DOHH2 (cell line): ENCODE data around the gene TLNRD1.

Experiments
- H3F3A ChIP-seq: fragments of 200-600 bp; sonication (generic), shearing (Covaris generic); 2 replicates; pipeline ENCODE4 v1.6.0; 2016; ENCODE audit warnings: antibody characterized with exemption, mild to moderate bottlenecking; ENCODE audit not compliant: control insufficient read depth, insufficient read depth
- H3K27ac ChIP-seq: fragments of 200-600 bp; sonication (generic); 2 replicates; pipeline ENCODE4 v1.5.1; 2014; ENCODE audit warnings: low read depth, mild to moderate bottlenecking, low read length, moderate library complexity
- H3K27me3 ChIP-seq: fragments of 200-600 bp; sonication (generic); 2 replicates; pipeline ENCODE4 v1.6.1; 2014; ENCODE audit warnings: mild to moderate bottlenecking, low read length, mixed read lengths; ENCODE audit not compliant: control insufficient read depth
- H3K36me3 ChIP-seq: fragments of 200-600 bp; sonication (generic); 2 replicates; pipeline ENCODE4 v1.6.1; 2014; ENCODE audit warnings: mild to moderate bottlenecking, low read length, moderate library complexity, mixed read lengths; ENCODE audit not compliant: control insufficient read depth
- H3K4me1 ChIP-seq: fragments of 200-600 bp; sonication (generic); 2 replicates; pipeline ENCODE4 v1.6.1; 2014; ENCODE audit warnings: mild to moderate bottlenecking, low read length, mixed read lengths; ENCODE audit not compliant: control insufficient read depth
- H3K4me2 ChIP-seq: fragments of 200-600 bp; sonication (generic); 2 replicates; pipeline ENCODE4 v1.6.0; 2014; ENCODE audit warnings: mild to moderate bottlenecking, low read length, moderate library complexity
- H3K4me3 ChIP-seq: fragments of 200-600 bp; sonication (generic); 2 replicates; pipeline ENCODE4 v1.5.1; 2014; ENCODE audit warnings: mild to moderate bottlenecking, low read length, mixed read lengths
- H3K79me2 ChIP-seq: fragments of 200-600 bp; sonication (generic); 2 replicates; pipeline ENCODE4 v1.6.1; 2014; ENCODE audit warnings: mild to moderate bottlenecking, low read length, mixed read lengths; ENCODE audit not compliant: control insufficient read depth
- H3K9me2 ChIP-seq: fragments of 200-600 bp; sonication (generic); replicated peaks from 2 replicates; pipeline ENCODE4 v1.6.1; 2014; ENCODE audit warnings: mild to moderate bottlenecking, low read length, mixed read lengths; ENCODE audit not compliant: control insufficient read depth
- H3K9me3 ChIP-seq: fragments of 200-600 bp; sonication (generic); 2 replicates; pipeline ENCODE4 v1.6.1; 2014; ENCODE audit warnings: antibody characterized with exemption, low read length, mixed read lengths; ENCODE audit not compliant: control insufficient read depth, insufficient read depth
- H4K20me1 ChIP-seq: fragments of 200-600 bp; sonication (generic); 2 replicates; pipeline ENCODE4 v1.6.0; 2014; ENCODE audit warnings: low read depth, mild to moderate bottlenecking, antibody characterized with exemption, low read length, moderate library complexity; ENCODE audit not compliant: control insufficient read depth, insufficient read depth
- CTCF ChIP-seq: fragments of 200-600 bp; sonication (generic); IDR thresholded peaks from one replicate; pipeline ENCODE4 v1.5.1; 2014; ENCODE audit warnings: antibody characterized with exemption, mild to moderate bottlenecking, low read depth, low read length; ENCODE audit not compliant: poor library complexity, severe bottlenecking
- EZH2phosphoT487 ChIP-seq: fragments of 200-600 bp; sonication (generic); IDR thresholded peaks from 2 replicates; pipeline ENCODE4 v1.6.1; 2017; ENCODE audit warnings: borderline replicate concordance, mild to moderate bottlenecking, antibody characterized with exemption, low read length, moderate library complexity, mixed read lengths

Gene TLNRD1

DNA sequence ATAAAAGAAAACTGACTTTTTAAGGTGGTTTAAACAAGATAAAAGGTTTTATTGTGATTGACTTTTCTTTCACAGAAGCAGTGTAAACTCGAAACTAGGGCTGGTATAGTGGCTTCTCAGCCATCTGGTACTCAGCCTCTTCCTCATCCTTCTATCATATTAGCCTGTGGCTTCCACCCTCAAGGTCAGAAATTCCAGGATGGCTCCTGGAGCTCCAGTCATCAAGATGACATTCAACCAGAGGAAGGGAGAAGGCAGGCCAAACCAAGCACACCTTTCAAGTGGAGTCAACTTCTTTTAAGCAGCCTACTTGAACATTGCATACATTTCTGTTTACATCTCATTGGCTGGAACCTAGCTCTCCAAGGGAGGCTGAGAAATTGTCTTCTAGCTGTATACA, 9.8 kb upstream of the TLNRD1 start:
- no peak for TF ChIP-seq CTCF
- TF ChIP-seq EZH2phosphoT487: no peak
- Histone ChIP-seq H3K4me3 (no peak overlapping the region), H3K4me2 (no peak overlapping the region), H3K9me2 (no peaks in the 10 kb centered on the region), H3K36me3 (peaks cover 18% of the 10 kb centered on the region), H3K27ac (no peak overlapping the region), H3K27me3 (no peaks in the 10 kb centered on the region), H3F3A (no peaks in the 10 kb centered on the region), H3K79me2 (peaks cover 36% of the 10 kb centered on the region), H3K9me3 (no peaks in the 10 kb centered on the region), H4K20me1 (peaks cover 4% of the 10 kb centered on the region; the same call in 1 of the 2 replicates), H3K4me1 (peaks cover 41% of the 10 kb centered on the region)

DNA sequence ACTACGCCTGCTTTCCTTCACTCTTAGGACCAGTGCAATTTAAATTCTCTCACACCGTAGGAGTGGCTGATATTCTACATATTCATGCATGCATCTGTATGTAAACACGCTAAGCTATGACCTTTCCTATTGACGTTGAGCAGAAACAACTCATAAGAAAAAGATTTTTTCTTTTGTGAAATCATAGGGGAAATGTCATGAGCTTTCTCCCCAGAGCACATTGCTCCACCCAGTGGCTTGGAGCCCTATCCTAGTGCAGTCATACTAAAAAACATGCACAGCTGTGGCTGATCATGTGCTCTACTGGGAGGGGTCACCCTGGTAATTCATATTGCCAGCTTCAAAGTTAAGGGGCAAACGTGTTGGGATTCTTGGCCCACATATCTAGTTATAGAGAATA, 9.3 kb upstream of the TLNRD1 start:
- H3K79me2 ChIP-seq: peaks cover 32% of the 10 kb centered on the region
- no peaks in the 10 kb centered on the region for H3K27me3 ChIP-seq
- no peaks in the 10 kb centered on the region for H3K9me2 ChIP-seq
- no peaks in the 10 kb centered on the region for H3F3A ChIP-seq
- H3K27ac ChIP-seq: no peak overlapping the region
- peaks cover 2% of the 10 kb centered on the region; the same call in 1 of the 2 replicates for H3K9me3 ChIP-seq
- H3K4me1 ChIP-seq: peaks cover 41% of the 10 kb centered on the region
- H3K36me3 ChIP-seq: peaks cover 16% of the 10 kb centered on the region
- H4K20me1 ChIP-seq: peaks cover 4% of the 10 kb centered on the region; the same call in 1 of the 2 replicates
- H3K4me2 ChIP-seq: no peak overlapping the region
- no peak overlapping the region for H3K4me3 ChIP-seq
- no peak for TF ChIP-seq CTCF

DNA sequence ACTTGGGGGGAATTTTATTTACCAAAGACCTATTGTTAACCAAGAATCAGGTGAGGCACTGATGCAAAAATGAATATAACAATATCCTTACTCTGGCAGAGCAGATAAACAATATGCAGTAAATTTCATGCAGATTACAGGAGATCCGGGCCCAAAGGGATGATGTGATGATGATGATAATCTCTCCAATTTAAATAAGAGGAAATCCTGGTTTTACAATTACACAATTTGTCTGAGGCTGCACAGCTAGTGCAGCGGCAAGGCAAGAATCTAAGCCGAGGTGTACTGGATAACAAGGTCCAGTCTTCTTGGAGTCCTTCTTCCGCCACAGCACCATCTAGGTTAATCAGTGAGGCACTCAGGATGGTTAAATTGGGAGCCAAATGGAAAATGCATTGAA, 8.7 kb upstream of the TLNRD1 start:
- peaks cover 35% of the 10 kb centered on the region for H3K4me1 ChIP-seq
- H3K9me2 ChIP-seq: no peaks in the 10 kb centered on the region
- peaks cover 10% of the 10 kb centered on the region for H3K36me3 ChIP-seq
- peaks cover 3% of the 10 kb centered on the region; the same call in 1 of the 2 replicates for H3K9me3 ChIP-seq
- TF ChIP-seq EZH2phosphoT487 (no peak), CTCF (no peak)
- H4K20me1 ChIP-seq: peaks cover 2% of the 10 kb centered on the region; the same call in 1 of the 2 replicates
- no peak overlapping the region for H3K4me2 ChIP-seq
- no peak overlapping the region for H3K4me3 ChIP-seq
- H3F3A ChIP-seq: no peaks in the 10 kb centered on the region
- H3K27ac ChIP-seq: no peak overlapping the region
- H3K79me2 ChIP-seq: peaks cover 26% of the 10 kb centered on the region
- no peaks in the 10 kb centered on the region for H3K27me3 ChIP-seq
